ENCODE results near the gene MPPED1. TPM values are rescaled to one million over a fixed set of nuclear protein-coding genes. Genes with fewer than 3 reads are reported as not detected.

Gene MPPED1
- total and polyA plus RNA-seq, 2 donors (not counting 1 experiment from before 2014, with no cell fraction given) = 0.13 TPM; not detected in 1

- Histone ChIP-seq H3K9ac (ENCODE audit: low read length) (no peak overlapping the region), H2AFZ (ENCODE audit: insufficient read depth, low read depth, low read length, poor library complexity, severe bottlenecking) (no peak overlapping the region), H4K20me1 (ENCODE audit: control insufficient read depth, insufficient read depth, low read length, poor library complexity, severe bottlenecking) (no peaks in the 10 kb centered on the region), H3K9me3 (ENCODE audit: control extremely low read depth in 1 of 3, control insufficient read depth in 2 of 3, insufficient read depth in 1 of 3, low read length in 2 of 3) (no peaks in the 10 kb centered on the region), H3K79me2 (ENCODE audit: control insufficient read depth, insufficient read depth, low read length) (no peaks in the 10 kb centered on the region), H3K4me1 (ENCODE audit: control insufficient read depth in 2 of 2, insufficient read depth in 2 of 2, low read length in 2 of 2) (peaks cover 8 to 29% of the 10 kb centered on the region in 2 donors), H3K27me3 (replicated peaks in 1 of 4; ENCODE audit: control extremely low read depth in 1 of 4, control insufficient read depth in 3 of 4, insufficient read depth in 4 of 4, low read length in 3 of 4) (no peaks in the 10 kb centered on the region), H3K27ac (ENCODE audit: low read length in 2 of 2) (no peak overlapping the region), H3K4me2 (replicated peaks; ENCODE audit: low read depth, low read length, poor library complexity, severe bottlenecking) (no peak overlapping the region), H3K36me3 (replicated peaks in 1 of 2; ENCODE audit: control extremely low read depth in 1 of 2, control insufficient read depth in 1 of 2, extremely low read depth in 1 of 2, insufficient read depth in 2 of 2, low read length in 1 of 2) (no peaks in the 10 kb centered on the region), H3K4me3 (ENCODE audit: control extremely low read depth in 1 of 5, extremely low read depth in 1 of 5, insufficient read depth in 1 of 5, low read depth in 2 of 5, low read length in 4 of 5) (no peak overlapping the region)
- Mint-ChIP-seq H3K4me1 (peaks cover 27% of the 10 kb centered on the region), H3K4me3 (no peak overlapping the region), H3K27ac (no peak overlapping the region), H3K27me3 (peaks cover 8% of the 10 kb centered on the region), H3K9me3 (ENCODE audit: insufficient read depth) (no peaks in the 10 kb centered on the region)
- DNase-seq (no peak), ATAC-seq (ENCODE audit: low read depth) (no peak)
- TF ChIP-seq CTCF (IDR thresholded peaks at IDR 0.05) (no peak), EZH2 (IDR thresholded peaks at IDR 0.05; ENCODE audit: borderline replicate concordance, insufficient read depth, low read depth, low read length, poor library complexity, severe bottlenecking) (no peak)
- intact Hi-C loops (cut with micrococcal nuclease) = no loop called here
- CTCF ChIA-PET = no interaction called here
- 93% methylated on average over 7 of the region's 7 CpGs for WGBS (ENCODE audit: insufficient coverage)
- POLR2A ChIA-PET = no interaction called here
These were observed 71.9 kb downstream of the MPPED1 start for GRCh38 chr22:43483669-43484068.

GRCh38 chr22:43484227-43484626, 72.4 kb downstream of the MPPED1 start:
- Mint-ChIP-seq H3K27ac (no peak overlapping the region), H3K27me3 (peaks cover 8% of the 10 kb centered on the region)
- H3K4me1 ChIP-seq (ENCODE audit: control insufficient read depth in 2 of 2, insufficient read depth in 2 of 2, low read length in 2 of 2) = peaks cover 8 to 29% of the 10 kb centered on the region in 2 donors

More at GRCh38 chr22:43484227-43484626, 72.4 kb downstream of the MPPED1 start:
- 94% methylated on average over 8 of the region's 8 CpGs for WGBS (ENCODE audit: insufficient coverage)
- Histone ChIP-seq H2AFZ (ENCODE audit: insufficient read depth, low read depth, low read length, poor library complexity, severe bottlenecking) (no peak overlapping the region), H3K4me2 (replicated peaks; ENCODE audit: low read depth, low read length, poor library complexity, severe bottlenecking) (no peak overlapping the region), H4K20me1 (ENCODE audit: control insufficient read depth, insufficient read depth, low read length, poor library complexity, severe bottlenecking) (no peaks in the 10 kb centered on the region), H3K79me2 (ENCODE audit: control insufficient read depth, insufficient read depth, low read length) (no peaks in the 10 kb centered on the region), H3K27me3 (replicated peaks in 1 of 4; ENCODE audit: control extremely low read depth in 1 of 4, control insufficient read depth in 3 of 4, insufficient read depth in 4 of 4, low read length in 3 of 4) (no peaks in the 10 kb centered on the region), H3K9ac (ENCODE audit: low read length) (no peak overlapping the region), H3K36me3 (replicated peaks in 1 of 2; ENCODE audit: control extremely low read depth in 1 of 2, control insufficient read depth in 1 of 2, extremely low read depth in 1 of 2, insufficient read depth in 2 of 2, low read length in 1 of 2) (no peaks in the 10 kb centered on the region), H3K9me3 (ENCODE audit: control extremely low read depth in 1 of 3, control insufficient read depth in 2 of 3, insufficient read depth in 1 of 3, low read length in 2 of 3) (no peaks in the 10 kb centered on the region), H3K27ac (ENCODE audit: low read length in 2 of 2) (no peak overlapping the region), H3K4me3 (ENCODE audit: control extremely low read depth in 1 of 5, extremely low read depth in 1 of 5, insufficient read depth in 1 of 5, low read depth in 2 of 5, low read length in 4 of 5) (no peak overlapping the region)
- intact Hi-C loops (cut with micrococcal nuclease) = no loop called here
- Mint-ChIP-seq H3K4me3 (no peak overlapping the region), H3K9me3 (ENCODE audit: insufficient read depth) (no peaks in the 10 kb centered on the region), H3K4me1 (peaks cover 25% of the 10 kb centered on the region)
- DNase-seq (no peak), ATAC-seq (ENCODE audit: low read depth) (no peak)
- ChIA-PET POLR2A (no interaction called here), CTCF (no interaction called here)
- TF ChIP-seq CTCF (IDR thresholded peaks at IDR 0.05) = no peak
- TF ChIP-seq EZH2 (IDR thresholded peaks at IDR 0.05; ENCODE audit: borderline replicate concordance, insufficient read depth, low read depth, low read length, poor library complexity, severe bottlenecking) = no peak

Measured in B cell (primary cell).